Endothelial cell of umbilical vein (primary cell): ENCODE data around the gene NOP10. TPM values are rescaled to one million over a fixed set of nuclear protein-coding genes. Genes with fewer than 3 reads are reported as not detected.
"Not testable (repeated sequence)": the region's sequence is repeated elsewhere in the genome, so short reads cannot be mapped to it uniquely, and the experiment has no call there.

Experiments
- BruUV-seq: library from RNA; stranded (reverse); fragments of 400-500 nt; replicated peaks from 2 replicates; lab custom pipeline; 2021; lab: Mats Ljungman, UMichigan
- CTCF ChIA-PET: fragments of 300-600, 350-600 bp; sonication (Branson Sonifier 250); formaldehyde crosslinking; loops from one replicate; lab custom pipeline; 2021; ENCODE audit warnings: antibody characterized with exemption, inconsistent platforms; lab: Charles Lee
- POLR2A ChIA-PET: fragments of 300-600, 350-600 bp; sonication (Branson Sonifier 250); formaldehyde crosslinking; loops from one replicate; lab custom pipeline; 2021; ENCODE audit warnings: antibody characterized with exemption, inconsistent platforms; lab: Charles Lee
- DNase-seq: peaks from one replicate; pipeline ENCODE4 v3.0.0-alpha.2; 2011; ENCODE audit warnings: low read depth, low spot score
- FAIRE-seq: peaks from 2 replicates; lab custom pipeline; 2011; peaks lifted over from hg19 to GRCh38; lab: Jason Lieb, UNC
- H2AFZ ChIP-seq: 2 replicates; pipeline ENCODE4 v1.6.0; 2012; ENCODE audit warnings: low read depth, low read length, control low read depth, inconsistent platforms
- H3K27ac ChIP-seq: 2 replicates; pipeline ENCODE4 v1.5.1; 2011; ENCODE audit warnings: low read depth, mild to moderate bottlenecking, control low read depth, low read length, moderate library complexity; ENCODE audit not compliant: insufficient read depth
- H3K27me3 ChIP-seq, 2 experiments: 2 replicates each; pipeline versions ENCODE4 v1.6.0 to v1.6.1; 2011; ENCODE audit warnings: low read length in 2 of 2, mixed read lengths in 1 of 2; ENCODE audit not compliant: control insufficient read depth in 2 of 2, insufficient read depth in 2 of 2
- H3K36me3 ChIP-seq, 2 experiments: 2 replicates in 1 of 2; 3 replicates in 1 of 2; pipeline ENCODE4 v1.5.1; 2011; ENCODE audit warnings: low read length in 2 of 2, mild to moderate bottlenecking in 1 of 2, moderate library complexity in 1 of 2; ENCODE audit not compliant: control insufficient read depth in 2 of 2, insufficient read depth in 2 of 2; ENCODE audit errors: extremely low read depth in 1 of 2
- H3K4me1 ChIP-seq: 3 replicates; pipeline ENCODE4 v1.5.1; 2011; ENCODE audit warnings: mild to moderate bottlenecking, low read length; ENCODE audit not compliant: control insufficient read depth, insufficient read depth; ENCODE audit errors: extremely low read depth
- H3K4me2 ChIP-seq: 2 replicates; pipeline ENCODE4 v1.6.1; 2011; ENCODE audit warnings: low read length, control low read depth, mixed read lengths; ENCODE audit not compliant: insufficient read depth
- H3K4me3 ChIP-seq, 3 experiments: fragments of 200-600 bp in 1 of 3; sonication (generic), shearing (Covaris generic) in 1 of 3; replicated peaks in 1 of 3; 2 replicates each; pipeline ENCODE4 v1.5.1; 2011 to 2016; ENCODE audit warnings: control low read depth in 3 of 3, low read length in 3 of 3, mild to moderate bottlenecking in 2 of 3, inconsistent platforms in 1 of 3, low read depth in 1 of 3, moderate library complexity in 1 of 3; ENCODE audit not compliant: insufficient read depth in 1 of 3
- H3K79me2 ChIP-seq: 2 replicates; pipeline ENCODE4 v1.6.0; 2012; ENCODE audit warnings: low read length, inconsistent platforms; ENCODE audit not compliant: control insufficient read depth, insufficient read depth
- H3K9ac ChIP-seq: replicated peaks from 2 replicates; pipeline ENCODE3; 2011; ENCODE audit warnings: low read length, control low read depth; ENCODE audit not compliant: insufficient read depth; ENCODE audit errors: extremely low read depth
- H3K9me1 ChIP-seq: replicated peaks from 3 replicates; pipeline ENCODE4 v1.6.0; 2011; ENCODE audit warnings: mild to moderate bottlenecking, low read length; ENCODE audit not compliant: control insufficient read depth, insufficient read depth; ENCODE audit errors: extremely low read depth
- H3K9me3 ChIP-seq: replicated peaks from 2 replicates; pipeline ENCODE4 v1.5.1; 2012; ENCODE audit warnings: low read length, inconsistent platforms; ENCODE audit not compliant: control insufficient read depth, insufficient read depth
- H4K20me1 ChIP-seq: replicated peaks from 2 replicates; pipeline ENCODE3; 2011; ENCODE audit warnings: mild to moderate bottlenecking, low read length; ENCODE audit not compliant: control insufficient read depth, insufficient read depth; ENCODE audit errors: extremely low read depth
- CTCF ChIP-seq, 2 donors: IDR thresholded peaks; 1 replicate in 1 of 2; 2 replicates in 1 of 2; pipeline ENCODE4 v1.5.1; 2011; ENCODE audit warnings: low read length in 2 of 2, mild to moderate bottlenecking in 2 of 2, moderate library complexity in 2 of 2, control low read depth in 1 of 2, inconsistent platforms in 1 of 2, low read depth in 1 of 2; ENCODE audit not compliant: insufficient read depth in 1 of 2; ENCODE audit errors: extremely low read depth in 1 of 2
- EZH2 ChIP-seq: IDR thresholded peaks from 2 replicates; pipeline ENCODE4 v1.6.1; 2012; ENCODE audit warnings: borderline replicate concordance, low read depth, mild to moderate bottlenecking, moderate library complexity, low read length, inconsistent platforms; ENCODE audit not compliant: severe bottlenecking
- FOS ChIP-seq: IDR thresholded peaks from 2 replicates; pipeline ENCODE4 v1.6.1; 2011; ENCODE audit warnings: mild to moderate bottlenecking, low read length, moderate library complexity, borderline replicate concordance; ENCODE audit not compliant: insufficient read depth
- GATA2 ChIP-seq: IDR thresholded peaks from 2 replicates; pipeline ENCODE4 v1.7.0; 2011; ENCODE audit warnings: low read depth, mild to moderate bottlenecking, moderate library complexity, mixed read lengths, low read length; ENCODE audit not compliant: insufficient read length, insufficient read depth
- JUN ChIP-seq: IDR thresholded peaks from 2 replicates; pipeline ENCODE4 v1.6.1; 2011; ENCODE audit warnings: borderline replicate concordance, low read depth; ENCODE audit not compliant: insufficient read length, insufficient read depth
- MAX ChIP-seq: IDR thresholded peaks from 2 replicates; pipeline ENCODE4 v1.6.1; 2011; ENCODE audit not compliant: insufficient read depth, insufficient read length
- MYC ChIP-seq: IDR thresholded peaks from one replicate; pipeline ENCODE4 v1.6.1; 2011; ENCODE audit warnings: mild to moderate bottlenecking, low read depth, low read length
- POLR2A ChIP-seq: IDR thresholded peaks from 2 replicates; pipeline ENCODE4 v1.6.1; 2012; ENCODE audit warnings: low read depth, mild to moderate bottlenecking, control low read depth, low read length
- POLR2AphosphoS5 ChIP-seq: IDR thresholded peaks from 2 replicates; pipeline ENCODE4 v1.6.1; 2012; ENCODE audit warnings: low read depth, mild to moderate bottlenecking, control low read depth, low read length, moderate library complexity; ENCODE audit not compliant: insufficient read depth
- dilution Hi-C: fragments of 300-500 bp; cut with MboI; formaldehyde crosslinking; loops from one replicate; pipeline ENCODE4 v1.15.0; 2019; ENCODE audit warnings: low sequenced_read_pairs; ENCODE audit not compliant: extremely low pct_ligation_motif_present
- intact Hi-C: fragments of 100-400 bp; cut with micrococcal nuclease; formaldehyde crosslinking; loops from one replicate; pipeline ENCODE4 v1.10.0; 2022
- polyA plus RNA-seq, 4 experiments: library from polyadenylated mRNA; depleted of rRNA in 3 of 4; stranded (reverse) in 3 of 4; unstranded in 1 of 4; fragments of >200 nt; gene quantifications; 2 replicates each; pipeline versions ENCODE4 v1.2.1 to v1.2.3, GENCODE V29; 2011 to 2012; ENCODE audit warnings: missing spikeins in 1 of 4
- total RNA-seq: library from RNA; stranded (reverse); gene quantifications from 2 replicates; pipeline ENCODE4 v1.2.3, GENCODE V29; 2021

The NOP10 gene
- total and polyA plus RNA-seq, 2 donors (not counting 3 experiments of a cell fraction or from before 2014, with no cell fraction given): 225 to 710 TPM

- dilution Hi-C loops, H2AFZ ChIP-seq, H3K79me2 ChIP-seq, H3K9me3 ChIP-seq, H3K4me1 ChIP-seq, H3K9ac ChIP-seq, DNase-seq, FAIRE-seq, H3K27ac ChIP-seq, BruUV-seq, POLR2A ChIA-PET, H3K9me1 ChIP-seq, H3K4me3 ChIP-seq, H4K20me1 ChIP-seq, intact Hi-C loops, H3K27me3 ChIP-seq, H3K36me3 ChIP-seq, H3K4me2 ChIP-seq: not testable (repeated sequence)
- CTCF ChIA-PET: interaction anchor here (1.0 to 3.2 kb wide), 3 partner anchors 10 to 112 kb away, joined by 3 to 16 read pairs (median 6); partner anchors contain the start of genes LPCAT4, NOP10 and NUTM1
These were observed 10.1 kb upstream of the NOP10 start for GRCh38 chr15:34352996-34353395.

GRCh38 chr15:34349769-34350168 is 6.8 kb upstream of the NOP10 start:
- Histone ChIP-seq H4K20me1 (no peaks in the 10 kb centered on the region), H3K9me1 (no peaks in the 10 kb centered on the region), H3K9ac (no peak overlapping the region), H3K4me1 (no peaks in the 10 kb centered on the region), H3K79me2 (no peaks in the 10 kb centered on the region), H3K4me3 (no peak overlapping the region), H3K27ac (no peak overlapping the region), H3K36me3 (no peaks in the 10 kb centered on the region), H2AFZ (no peak overlapping the region), H3K4me2 (no peak overlapping the region), H3K27me3 (no peaks in the 10 kb centered on the region), H3K9me3 (no peaks in the 10 kb centered on the region)
- CTCF ChIA-PET: no interaction called here
- TF ChIP-seq MAX: no peak
- no peak for TF ChIP-seq POLR2AphosphoS5
- no peak for TF ChIP-seq POLR2A
- no peak for TF ChIP-seq JUN
- no peak for TF ChIP-seq MYC
- no peak for TF ChIP-seq CTCF (IDR thresholded peaks at IDR 0.05; ENCODE audit: extremely low read depth in 1 of 2, insufficient read depth in 1 of 2, low read depth in 1 of 2, low read length in 2 of 2)
- TF ChIP-seq FOS: no peak
- TF ChIP-seq EZH2: no peak
- no peak for TF ChIP-seq GATA2
- BruUV-seq: no TSS peak
- dilution Hi-C loops (no loop called here), intact Hi-C loops (loop anchor here (2.0 to 10.0 kb wide), 2 partner anchors 85 to 571 kb away; partner anchors contain the start of gene GOLGA8A)
- FAIRE-seq: no peak
- POLR2A ChIA-PET: no interaction called here
- no peak for DNase-seq
